GM19023 (cell line): ENCODE data around the gene PDP2.
"Not testable (repeated sequence)": the region's sequence is repeated elsewhere in the genome, so short reads cannot be mapped to it uniquely, and the experiment has no call there.

ENCODE experiments used
- ATAC-seq: cut with Tn5 transposase; IDR thresholded peaks from one replicate; pipeline ENCODE4 v1.9.1; 2021; ENCODE audit warnings: mild to moderate bottlenecking, moderate library complexity; ENCODE audit not compliant: unreplicated experiment

The PDP2 gene

DNA sequence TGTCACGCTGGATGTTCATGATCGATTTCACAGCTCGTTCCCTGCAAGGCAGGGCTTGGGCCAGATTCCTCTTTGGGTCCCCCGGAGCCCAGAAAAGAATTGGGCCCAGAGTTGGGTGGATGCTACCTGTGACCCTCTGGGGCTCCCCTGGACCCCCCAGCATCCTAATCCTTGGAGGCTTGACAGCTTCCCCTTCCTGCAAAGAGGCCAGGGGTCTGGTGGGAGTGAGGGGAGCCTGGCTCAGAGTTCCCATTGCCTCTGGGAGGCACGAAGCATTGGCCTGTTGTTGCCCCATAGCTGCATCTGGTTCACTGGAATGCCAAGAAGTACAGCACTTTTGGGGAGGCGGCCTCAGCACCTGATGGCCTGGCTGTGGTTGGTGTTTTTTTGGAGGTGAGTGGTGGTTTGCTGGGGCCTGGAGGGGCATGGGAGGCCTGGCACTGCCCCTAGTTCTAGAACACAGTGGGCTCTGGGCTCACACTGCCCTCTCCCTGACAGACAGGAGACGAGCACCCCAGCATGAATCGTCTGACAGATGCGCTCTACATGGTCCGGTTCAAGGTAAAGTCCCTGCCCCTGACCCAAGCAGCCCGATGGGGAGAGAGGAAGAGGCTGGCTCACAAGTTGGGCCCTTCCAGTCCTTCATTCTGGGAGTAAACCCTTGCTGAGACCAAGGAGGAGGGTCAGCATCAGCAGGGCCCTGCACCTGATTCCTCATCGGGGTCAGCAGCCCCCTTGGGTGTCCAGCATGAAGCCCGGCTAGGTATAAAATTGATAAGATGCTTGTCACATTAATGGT, 28.9 kb upstream of the PDP2 start:
- no peak for ATAC-seq

DNA sequence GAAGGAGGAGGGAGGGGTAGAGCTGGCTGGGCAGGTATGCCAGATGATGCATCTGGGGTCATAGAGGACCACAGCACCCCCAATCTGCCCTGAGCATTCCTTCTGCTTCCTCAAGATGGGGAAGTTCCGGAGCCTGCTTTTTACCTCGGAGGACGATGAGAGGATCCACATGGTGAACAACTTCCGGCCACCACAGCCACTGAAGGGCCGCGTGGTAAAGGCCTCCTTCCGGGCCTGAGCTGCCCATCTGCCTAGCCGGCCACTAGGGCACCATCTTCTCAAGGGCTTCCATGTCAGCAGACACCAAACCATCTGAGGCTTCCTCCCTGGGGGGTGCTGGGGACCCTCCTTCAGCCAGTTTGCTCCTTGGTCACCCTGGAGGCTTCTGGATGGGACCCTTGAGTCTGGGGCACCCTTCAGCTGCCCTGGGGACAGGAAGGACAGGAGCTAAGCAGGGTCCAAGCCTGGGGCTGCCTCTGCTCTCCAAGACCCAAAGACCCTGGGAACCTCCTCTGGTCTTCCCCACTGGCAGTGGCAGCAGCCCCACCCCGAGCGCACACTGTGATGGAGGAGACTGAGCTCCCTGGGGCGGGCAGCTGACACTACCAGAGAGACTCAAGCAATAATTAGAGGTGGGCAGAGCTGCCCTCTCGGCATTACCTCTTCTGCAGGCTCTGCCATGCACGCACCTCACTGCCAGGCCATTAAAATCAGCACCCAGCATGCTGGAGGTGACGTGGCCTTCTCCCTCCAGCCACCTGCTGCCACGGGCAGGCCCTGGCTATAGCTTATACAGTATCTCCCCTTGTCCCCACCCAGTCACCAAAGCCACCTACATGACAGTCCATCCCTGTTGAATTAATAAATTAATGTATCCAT, 26.8 kb upstream of the PDP2 start:
- no peak for ATAC-seq

DNA sequence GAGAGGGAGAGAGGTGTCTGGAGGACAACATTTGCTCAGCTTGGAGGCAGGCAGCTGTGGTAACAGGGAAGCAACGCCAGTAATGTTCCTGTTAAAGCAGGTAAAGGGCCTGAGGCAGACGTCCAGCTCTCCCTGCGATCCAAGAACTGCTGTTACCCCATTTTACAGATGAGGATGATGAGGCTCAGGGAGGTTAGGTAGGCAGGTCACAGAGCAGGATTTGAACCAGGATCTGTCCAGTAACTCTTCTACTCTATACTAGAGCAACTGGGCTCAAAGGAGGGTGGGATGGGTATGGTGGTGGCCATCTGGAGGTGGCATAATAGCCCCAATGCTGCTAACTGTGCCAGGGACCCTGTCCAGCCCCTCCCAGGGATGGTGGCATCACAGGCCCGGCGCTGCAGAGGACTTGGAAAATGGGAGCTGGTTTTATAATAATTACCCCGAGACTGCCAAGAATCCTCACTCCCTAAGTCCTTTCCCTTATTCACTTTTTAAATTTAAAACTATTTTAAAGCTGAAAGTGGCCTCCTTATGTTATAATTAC, 24.1 kb upstream of the PDP2 start:
- no peak for ATAC-seq

DNA sequence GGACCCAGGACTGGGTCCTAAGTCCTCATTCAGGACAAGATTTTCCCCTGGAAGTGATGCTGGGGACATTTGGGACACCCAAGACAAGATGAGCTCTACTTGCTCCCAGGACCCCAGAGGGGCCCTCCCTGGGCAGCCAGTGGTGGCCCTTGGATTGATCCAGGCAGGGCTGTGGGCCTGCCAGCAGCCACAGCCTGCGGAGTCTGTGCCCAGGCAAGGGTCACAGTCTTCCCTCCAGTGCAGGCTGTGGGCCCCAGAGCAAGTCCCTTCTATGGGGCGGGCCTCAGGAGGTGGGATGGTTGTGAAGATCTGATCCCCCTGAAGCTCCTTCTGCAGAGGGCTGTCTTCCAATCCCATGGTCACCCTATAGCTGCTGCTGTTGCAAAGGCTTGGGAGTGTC, 23.5 kb upstream of the PDP2 start:
- ATAC-seq, result no peak

DNA sequence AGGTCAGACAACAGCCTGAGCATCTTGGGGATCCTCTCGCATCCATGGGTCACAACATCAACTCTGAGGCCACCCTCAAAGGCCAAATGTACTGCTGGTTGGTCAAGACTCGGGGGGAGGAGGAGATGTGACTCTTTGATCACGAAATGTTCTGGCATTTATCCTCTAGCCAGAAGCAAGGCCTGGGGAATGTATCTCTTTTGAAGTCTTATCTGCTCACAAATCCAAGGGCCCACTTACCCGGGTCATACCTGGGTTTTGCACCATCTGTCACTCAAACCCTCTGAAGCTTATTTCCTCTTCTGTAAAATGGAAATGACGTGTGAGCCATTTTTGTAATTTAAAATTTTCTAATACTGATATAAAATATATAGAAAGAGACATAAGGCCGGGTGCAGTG, 22.9 kb upstream of the PDP2 start:
- no peak for ATAC-seq

DNA sequence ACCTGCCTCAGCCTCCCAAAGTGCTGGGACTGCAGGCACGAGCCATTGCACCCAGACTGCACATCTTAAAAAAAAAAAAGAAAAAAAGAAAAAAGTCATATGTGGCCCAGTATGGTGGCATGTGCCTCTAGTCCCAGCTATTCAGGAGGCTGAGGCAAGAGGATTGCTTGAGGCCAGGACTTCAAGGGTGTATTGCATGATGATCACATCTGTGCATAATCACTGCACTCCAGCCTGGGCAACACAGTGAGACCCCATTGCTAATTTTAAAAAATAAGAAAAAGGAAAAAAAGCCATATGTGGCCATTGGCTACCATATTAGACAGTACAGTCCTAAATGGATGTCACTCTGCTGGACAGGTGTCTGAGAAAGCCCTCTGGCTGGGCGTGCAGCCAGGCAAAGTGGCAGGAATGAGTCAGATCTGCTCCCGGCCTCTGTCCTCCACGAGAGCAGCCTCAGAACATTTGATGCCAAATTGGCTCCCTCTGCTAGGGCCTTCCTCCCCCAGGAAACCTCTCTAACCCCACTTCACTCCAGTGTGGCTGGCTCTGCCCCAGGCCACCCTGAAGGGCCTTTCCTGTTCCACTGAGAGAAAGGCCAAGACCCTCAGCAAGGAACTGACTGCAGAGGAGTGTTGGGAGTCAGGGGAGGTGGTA, 21.4 kb upstream of the PDP2 start:
- no peak for ATAC-seq

DNA sequence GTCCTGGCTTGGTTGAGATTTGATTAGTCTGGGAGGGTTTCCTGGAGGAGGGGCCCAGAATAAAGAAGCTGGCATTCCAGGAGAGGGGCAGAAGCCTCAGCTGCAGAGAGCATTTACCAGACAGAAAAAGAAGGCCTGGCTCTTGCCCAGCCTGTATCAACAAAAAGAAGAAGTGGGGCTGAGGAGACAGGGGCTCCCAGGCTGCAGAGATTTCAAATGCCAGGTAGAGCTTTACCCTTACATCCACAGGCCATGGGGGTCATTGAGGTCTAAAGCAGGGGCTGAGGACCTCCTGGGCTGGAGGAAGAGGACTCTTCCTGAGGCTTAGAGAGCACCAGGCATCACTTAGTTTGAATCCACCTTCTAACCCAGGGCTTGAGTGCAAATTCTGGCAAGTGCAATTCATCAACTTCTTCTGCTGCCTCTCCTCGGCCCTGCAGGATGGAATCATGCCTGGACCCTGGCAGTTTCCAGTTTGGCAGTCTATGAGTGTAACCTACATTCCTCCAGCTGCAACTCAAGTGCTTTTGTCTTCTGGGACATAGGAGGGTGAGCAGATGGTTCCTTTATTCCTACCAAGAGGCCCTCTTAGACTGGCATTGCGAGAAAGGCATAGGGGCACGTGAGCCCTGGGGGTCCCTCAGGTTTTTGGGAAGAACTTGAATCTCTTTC, 20.8 kb upstream of the PDP2 start:
- ATAC-seq, result no peak

DNA sequence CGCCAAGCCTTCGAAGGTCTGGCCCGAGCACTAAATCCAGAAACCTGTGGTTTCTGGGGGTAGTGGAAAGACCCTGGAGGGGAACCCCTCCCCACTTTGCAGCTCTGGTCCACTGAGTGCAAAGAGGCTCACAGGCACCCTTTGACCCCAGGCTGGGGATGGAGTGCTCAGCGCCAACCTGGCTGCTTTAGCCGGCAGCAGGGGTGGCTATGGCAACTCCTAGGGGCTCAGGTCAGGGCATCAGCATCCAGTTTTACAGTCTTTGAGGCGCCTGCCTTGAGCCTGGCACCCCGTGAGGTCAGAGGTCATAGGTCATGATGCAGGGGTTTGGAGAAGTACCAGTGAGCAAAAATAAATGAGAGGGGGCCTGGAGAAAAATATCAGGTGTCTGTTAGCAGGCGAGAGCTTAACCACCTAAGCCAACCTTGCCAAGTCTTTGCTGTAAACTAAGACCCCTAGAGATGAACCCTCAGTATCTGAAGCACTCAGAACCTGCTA, 18.2 kb upstream of the PDP2 start:
- no peak for ATAC-seq

DNA sequence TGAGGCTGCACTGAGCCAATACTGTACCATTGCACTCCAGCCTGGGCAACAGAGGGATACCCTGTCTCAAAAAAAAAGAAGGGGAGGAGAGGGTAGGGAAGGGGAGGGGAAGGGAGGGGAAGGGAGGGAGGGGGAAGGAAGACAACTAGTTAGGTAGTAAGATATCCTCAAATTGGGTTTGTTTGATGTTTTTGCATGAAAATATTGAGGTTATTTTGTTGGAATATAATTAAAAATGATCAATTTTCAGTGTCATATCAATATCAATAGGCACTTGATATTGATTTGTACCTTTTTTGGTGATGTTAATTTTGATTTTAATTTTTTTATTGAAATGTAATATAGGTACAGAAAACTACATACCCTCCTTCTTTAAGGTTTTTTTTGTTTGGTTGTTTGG, 16.6 kb upstream of the PDP2 start:
- no peak for ATAC-seq

DNA sequence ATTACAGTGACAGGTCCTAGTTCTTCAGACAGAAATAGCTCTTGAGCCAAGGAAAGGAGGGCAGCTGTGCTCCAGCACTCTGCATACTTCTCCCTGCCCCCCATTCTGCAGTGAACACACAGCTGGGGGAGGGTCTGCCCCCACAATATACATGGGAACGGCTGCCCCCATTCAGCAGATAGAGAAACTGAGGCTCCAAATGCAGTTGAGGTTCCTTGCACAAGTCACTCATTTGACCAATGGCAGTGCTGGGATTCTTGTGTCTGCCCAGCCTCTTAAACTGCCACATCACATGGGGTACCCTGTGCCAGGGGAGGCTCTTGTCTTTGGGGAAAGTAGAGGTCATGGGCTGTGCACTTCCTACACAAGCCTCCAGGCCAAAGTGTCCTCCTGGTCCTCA, 10.9 kb upstream of the PDP2 start:
- ATAC-seq, result no peak

DNA sequence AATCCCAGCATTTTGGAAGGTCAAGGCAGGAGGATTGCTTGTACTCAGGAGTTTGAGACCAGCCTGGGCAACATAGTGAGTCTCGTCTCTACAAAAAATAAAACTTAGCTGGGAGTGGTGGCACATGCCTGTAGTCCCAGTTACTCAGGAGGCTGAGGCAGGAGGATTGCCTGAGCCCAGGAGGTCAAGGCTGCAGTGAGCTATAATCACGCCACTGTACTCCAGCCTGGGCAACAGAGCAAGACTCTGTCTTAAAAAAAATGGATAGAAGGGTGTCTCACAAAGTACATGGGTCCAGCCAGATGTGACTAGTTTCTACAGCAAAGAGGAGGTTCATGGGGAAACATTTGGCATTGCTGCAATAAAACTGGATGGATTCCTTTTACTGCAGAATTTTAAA, 9.0 kb upstream of the PDP2 start:
- ATAC-seq, result not testable (repeated sequence)

DNA sequence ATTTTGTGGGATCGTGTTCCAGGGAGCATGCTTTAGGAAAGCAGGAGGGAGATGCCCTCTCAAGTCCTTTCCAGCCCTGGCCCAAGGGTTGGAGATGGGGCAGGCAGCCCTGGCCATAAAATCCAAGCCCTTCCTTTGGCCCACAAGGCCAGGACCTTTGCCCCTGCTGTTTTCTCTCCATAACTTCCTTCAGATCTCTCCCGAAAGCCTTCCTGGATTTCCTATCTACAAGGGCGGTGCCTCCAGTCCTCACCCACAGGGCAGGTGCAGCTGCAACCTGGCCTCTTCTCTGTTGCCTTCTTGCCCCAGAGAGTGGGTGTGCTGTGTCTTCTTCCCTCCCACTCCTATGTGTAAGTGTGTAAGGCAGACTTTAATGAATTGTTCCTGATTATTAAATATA, 8.5 kb upstream of the PDP2 start:
- ATAC-seq, result no peak

DNA sequence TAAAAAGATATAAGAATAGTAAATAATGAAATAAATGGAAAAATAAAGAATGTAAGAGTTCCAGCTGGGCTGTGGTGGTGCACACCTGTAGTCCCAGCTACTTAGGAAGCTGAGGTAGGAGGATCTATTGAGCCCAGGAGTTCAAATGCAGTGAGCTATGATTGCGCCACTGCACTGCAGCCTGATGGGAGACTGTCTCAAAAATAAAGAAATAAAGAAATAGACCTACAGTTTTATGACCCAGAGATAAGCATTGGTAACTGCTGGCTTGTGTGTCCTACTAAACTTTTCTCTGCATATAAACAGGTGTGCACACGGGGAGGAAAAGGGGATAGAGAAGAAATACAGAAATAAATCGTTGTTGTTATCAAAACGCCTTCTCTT, 7.8 kb upstream of the PDP2 start:
- ATAC-seq, result no peak

DNA sequence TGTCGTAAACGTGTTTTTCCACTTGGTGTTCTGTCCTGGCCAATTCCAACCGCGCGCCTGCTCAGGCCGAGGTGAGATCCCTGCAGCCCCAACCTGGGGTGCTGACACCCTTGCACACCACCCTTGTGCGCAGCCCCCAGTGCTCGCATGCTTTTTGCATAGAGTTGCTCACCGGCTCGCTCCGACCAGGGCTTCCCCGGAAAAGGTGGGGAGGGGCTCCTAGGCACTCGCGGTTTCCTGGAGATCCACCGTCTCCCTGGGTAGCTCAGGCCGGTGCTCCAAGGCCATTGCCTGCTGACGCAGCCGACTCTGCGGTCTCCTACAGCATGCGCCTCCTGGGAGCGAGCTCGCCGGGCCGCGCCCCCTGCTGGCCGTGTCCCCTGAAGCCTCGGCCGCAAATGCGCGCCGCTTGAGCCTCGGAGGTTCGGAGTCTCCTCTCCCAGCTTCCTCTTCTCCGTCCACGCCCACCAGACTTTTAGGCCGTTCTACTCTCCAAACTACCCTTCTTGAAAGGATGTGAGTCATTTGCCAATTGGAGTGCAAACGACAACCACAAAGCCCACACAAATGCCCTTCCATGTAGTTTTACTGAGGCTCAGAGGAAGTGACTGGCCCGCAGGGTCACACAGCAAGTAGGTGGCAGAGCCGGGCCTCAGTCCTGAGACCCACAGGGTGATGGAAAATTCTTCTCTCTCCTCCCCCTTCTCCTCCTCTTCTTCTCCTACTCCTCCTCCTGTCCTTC, 7.2 kb upstream of the PDP2 start:
- peak; percentile 89 for ATAC-seq

DNA sequence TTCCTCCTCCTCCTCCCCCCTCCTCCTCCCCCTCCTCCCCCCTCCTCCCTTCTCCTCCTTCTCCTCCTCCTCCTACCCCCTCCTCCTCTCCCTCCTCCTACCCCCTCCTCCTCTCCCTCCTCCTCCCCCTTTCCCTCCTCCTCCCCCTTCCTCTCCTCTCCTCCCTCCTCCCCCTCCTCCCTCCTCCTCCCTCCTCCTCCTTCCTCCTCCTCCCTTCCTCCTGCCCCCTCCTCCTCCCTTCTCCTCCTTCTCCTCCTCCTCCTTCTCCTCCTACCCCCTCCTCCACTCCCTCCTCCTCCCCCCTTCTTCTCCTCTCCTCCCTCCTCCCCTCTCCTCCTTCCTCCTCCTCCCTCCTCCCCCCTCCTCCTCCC, 6.6 kb upstream of the PDP2 start:
- no peak for ATAC-seq

DNA sequence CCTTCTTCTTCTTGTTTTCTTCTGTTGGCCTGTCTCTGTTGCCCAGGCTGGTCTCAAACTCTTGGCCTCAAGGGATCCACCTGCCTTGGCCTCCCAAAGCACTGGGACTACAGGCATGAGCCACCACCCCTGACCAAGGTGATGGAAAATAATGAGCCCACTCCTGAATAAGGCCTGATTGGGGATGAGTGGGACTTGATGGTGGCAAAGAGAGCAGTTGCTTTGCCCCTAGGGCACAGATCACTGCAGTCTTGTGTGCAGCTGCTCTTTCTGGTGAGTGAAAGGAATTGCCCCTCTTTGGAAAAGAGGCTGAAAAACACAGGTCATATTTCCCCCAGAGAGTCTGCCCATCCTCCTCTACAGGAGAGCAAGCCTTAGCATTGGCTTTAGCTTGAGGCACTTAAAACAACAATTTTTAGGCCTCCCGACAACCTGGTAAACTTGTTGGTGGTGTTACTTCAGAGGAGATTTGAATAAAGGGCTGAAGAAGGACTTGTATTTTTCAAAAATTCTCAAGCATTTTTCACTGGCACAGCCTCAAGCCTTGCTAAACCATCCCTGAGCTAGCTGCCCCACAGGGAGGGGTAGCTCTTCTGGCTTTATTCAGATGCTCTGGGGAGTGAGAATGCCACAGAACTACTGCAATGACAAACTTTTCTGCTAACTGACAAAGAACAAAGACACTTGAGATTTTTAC, 6.1 kb upstream of the PDP2 start:
- ATAC-seq, result no peak

DNA sequence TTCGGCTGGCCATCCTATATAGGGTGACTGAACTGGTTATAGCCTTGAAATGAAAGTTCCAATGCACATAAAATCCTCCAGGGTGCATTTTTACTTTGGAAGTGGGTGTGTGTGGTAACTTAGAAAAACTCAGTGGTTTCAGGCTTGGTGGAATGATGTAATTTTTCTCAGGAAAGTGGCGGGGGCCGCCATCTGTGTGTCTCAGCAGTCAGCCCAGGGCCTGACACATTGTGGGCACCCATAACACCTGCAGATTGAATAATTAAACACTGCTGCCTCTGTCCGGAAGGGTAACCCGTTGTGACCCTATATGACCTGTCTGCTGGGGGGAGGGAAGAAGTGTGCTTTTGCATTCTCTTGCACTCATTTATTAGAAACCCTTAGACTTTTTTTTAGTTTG, 2.2 kb upstream of the PDP2 start:
- no peak for ATAC-seq

DNA sequence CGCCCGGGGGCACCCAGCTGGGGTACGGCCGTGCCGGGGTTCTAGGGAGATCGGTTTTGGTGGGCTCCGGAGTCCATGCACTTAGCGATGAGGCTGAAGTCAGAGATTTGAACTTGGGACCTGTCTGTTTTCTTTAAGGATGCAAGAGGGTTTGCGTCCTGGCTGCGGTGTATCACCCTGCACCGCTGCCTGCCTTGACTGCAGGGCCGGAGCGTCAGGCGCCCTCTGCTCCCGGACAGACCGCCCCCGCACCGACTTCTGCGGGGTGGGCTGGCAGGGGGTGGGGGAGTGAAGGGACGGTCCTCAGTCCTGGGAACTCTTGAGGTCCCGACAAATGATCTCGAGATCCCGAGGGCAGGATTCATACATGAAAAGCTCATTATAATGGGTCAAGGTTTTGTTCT, 701 bp downstream of the PDP2 start:
- ATAC-seq, result no peak

DNA sequence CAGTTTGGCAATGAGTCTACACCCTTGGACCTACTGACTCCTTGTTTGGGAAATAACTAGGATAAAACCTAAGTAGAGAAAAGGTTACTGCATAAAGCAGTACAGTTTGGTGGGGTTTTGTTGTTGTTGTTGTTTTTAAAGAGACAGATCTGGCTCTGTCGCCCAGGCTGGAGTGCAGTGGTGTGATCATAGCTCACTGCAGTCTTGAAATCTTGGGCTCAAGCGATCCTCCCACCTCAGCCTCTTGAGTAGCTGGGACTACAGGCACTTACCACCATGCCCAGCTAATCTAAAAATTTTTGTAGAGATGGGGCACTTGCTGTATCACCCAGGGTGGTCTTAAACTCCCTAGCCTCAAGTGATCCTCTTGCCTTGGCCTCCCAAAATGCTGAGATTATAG, 1.2 kb downstream of the PDP2 start:
- ATAC-seq, result no peak
